Transverse colon (tissue), 4 donors: ENCODE data around the gene C12orf75.

ENCODE experiments used
- POLR2A ChIP-seq: fragments of 450-650 bp; IDR thresholded peaks from one replicate; pipeline ENCODE4 v1.6.1; 2016; ENCODE audit warnings: antibody characterized with exemption, mild to moderate bottlenecking, moderate library complexity
- POLR2AphosphoS5 ChIP-seq, 3 donors: sonication (generic); formaldehyde crosslinking; IDR thresholded peaks; one replicate each; pipeline ENCODE4 v1.6.1; 2016; ENCODE audit warnings: antibody characterized with exemption in 3 of 3
- TF ChIP-seq, protein P1 (sequence below), 5 experiments: fragments of 200-600 bp in 3 of 5; fragments of 450-650 bp in 2 of 5; sonication (generic) in 3 of 5; IDR thresholded peaks; 1 replicate in 2 of 5; 2 replicates in 3 of 5; pipeline ENCODE4 v1.5.1; 2016 to 2017; ENCODE audit warnings: antibody characterized with exemption in 5 of 5, inconsistent platforms in 3 of 5, mild to moderate bottlenecking in 2 of 5, moderate library complexity in 1 of 5

DNA sequence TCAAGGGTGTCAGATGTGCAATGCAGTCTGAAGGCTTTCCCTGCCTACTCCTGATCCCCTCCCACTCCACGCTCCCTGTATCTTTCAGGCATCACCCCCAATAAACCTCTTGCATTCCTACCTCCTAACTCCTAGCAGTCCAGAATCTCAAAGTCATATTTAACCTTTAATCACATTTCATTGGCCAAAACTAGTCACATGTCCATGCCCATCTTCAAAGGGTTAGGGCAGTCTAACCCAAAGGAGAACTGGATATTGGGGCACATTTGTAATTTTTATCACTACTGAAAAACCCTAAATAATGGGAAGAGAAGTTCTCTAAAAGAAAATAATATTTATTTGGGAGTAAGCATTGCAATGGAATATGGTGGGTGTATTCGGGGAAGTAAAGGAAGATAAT is 5.4 kb upstream of the C12orf75 start:
- TF ChIP-seq, protein P1, sequence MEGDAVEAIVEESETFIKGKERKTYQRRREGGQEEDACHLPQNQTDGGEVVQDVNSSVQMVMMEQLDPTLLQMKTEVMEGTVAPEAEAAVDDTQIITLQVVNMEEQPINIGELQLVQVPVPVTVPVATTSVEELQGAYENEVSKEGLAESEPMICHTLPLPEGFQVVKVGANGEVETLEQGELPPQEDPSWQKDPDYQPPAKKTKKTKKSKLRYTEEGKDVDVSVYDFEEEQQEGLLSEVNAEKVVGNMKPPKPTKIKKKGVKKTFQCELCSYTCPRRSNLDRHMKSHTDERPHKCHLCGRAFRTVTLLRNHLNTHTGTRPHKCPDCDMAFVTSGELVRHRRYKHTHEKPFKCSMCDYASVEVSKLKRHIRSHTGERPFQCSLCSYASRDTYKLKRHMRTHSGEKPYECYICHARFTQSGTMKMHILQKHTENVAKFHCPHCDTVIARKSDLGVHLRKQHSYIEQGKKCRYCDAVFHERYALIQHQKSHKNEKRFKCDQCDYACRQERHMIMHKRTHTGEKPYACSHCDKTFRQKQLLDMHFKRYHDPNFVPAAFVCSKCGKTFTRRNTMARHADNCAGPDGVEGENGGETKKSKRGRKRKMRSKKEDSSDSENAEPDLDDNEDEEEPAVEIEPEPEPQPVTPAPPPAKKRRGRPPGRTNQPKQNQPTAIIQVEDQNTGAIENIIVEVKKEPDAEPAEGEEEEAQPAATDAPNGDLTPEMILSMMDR (IDR thresholded peaks at IDR 0.05) = no peak
- TF ChIP-seq POLR2AphosphoS5 (IDR thresholded peaks at IDR 0.05) = no peak
- TF ChIP-seq POLR2A = no peak
